H1 (cell line): ENCODE data around the gene SERPINB13. TPM values are rescaled to one million over a fixed set of nuclear protein-coding genes. Genes with fewer than 3 reads are reported as not detected.

ENCODE experiments used
- GTF2F1 ChIP-seq: IDR thresholded peaks from 2 replicates; pipeline ENCODE4 v1.6.1; 2012; ENCODE audit warnings: low read depth, low read length, improper control_type of control experiment, borderline replicate concordance
- polyA plus RNA-seq, 7 experiments: library from polyadenylated mRNA; depleted of rRNA in 3 of 7; stranded (reverse) in 5 of 7; unstranded in 2 of 7; fragments of >200 nt in 5 of 7; fragments of 200-250 nt in 2 of 7; gene quantifications; 1 replicate in 5 of 7; 2 replicates in 1 of 7; 4 replicates in 1 of 7; pipeline versions ENCODE4 v1.2.1 to v1.2.3, GENCODE V29; 2011 to 2013; ENCODE audit warnings: missing spikeins in 2 of 7, mixed read lengths in 2 of 7
- total RNA-seq: library from RNA; stranded (reverse); fragmentation: NEBNext Ultra II Directional; extraction: Animal tissue kit (Norgen Biotek cat#: 25700); gene quantifications from 2 replicates; pipeline ENCODE4 v1.2.1, GENCODE V29; 2021

SERPINB13 gene
- total and polyA plus RNA-seq, 2 of the 8 experiments (the other 6 are each of a cell fraction or from before 2014, with no cell fraction given), result not detected

DNA sequence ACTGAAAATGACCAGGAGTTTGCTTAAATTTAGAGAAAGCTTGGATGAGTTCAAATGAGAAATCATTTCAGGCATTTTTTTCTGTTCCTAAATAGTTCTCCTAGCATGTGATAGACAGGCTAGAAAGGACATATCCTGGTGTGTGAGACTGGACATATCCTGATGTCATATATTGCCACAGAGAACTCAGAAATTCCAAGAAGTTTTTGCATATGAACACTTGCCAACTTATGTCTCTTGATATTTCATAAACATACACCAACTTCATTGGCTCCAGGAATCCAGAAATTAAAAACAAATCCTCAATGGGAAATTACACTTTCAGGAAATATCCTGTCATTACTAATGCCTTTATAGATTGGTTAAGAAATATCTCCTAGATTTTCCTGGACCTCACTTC, 59.8 kb downstream of the SERPINB13 start (continued):
- TF ChIP-seq GTF2F1, result no peak
